Gastrocnemius medialis (tissue), 4 donors: Measurements from ENCODE around the gene DMD.

Experiments
- CTCF ChIP-seq, 5 experiments: fragments of 450-650 bp in 3 of 5; fragments of 200-600 bp in 2 of 5; sonication (generic) in 2 of 5; IDR thresholded peaks in 4 of 5; conservative IDR thresholded peaks in 1 of 5; 1 replicate in 4 of 5; 2 replicates in 1 of 5; pipeline ENCODE4 v1.5.1; 2016 to 2019; ENCODE audit warnings: antibody characterized with exemption in 5 of 5, mild to moderate bottlenecking in 3 of 5, moderate library complexity in 3 of 5
- POLR2A ChIP-seq, 2 donors: fragments of 450-650 bp; IDR thresholded peaks; one replicate each; pipeline ENCODE4 v1.6.1; 2017; ENCODE audit warnings: antibody characterized with exemption in 2 of 2, mild to moderate bottlenecking in 2 of 2, moderate library complexity in 2 of 2

GRCh38 chrX:31471229-31471628 lies 1740.1 kb downstream of the DMD start:
- no peak for TF ChIP-seq POLR2A (IDR thresholded peaks at IDR 0.05)
- no peak for TF ChIP-seq CTCF (IDR thresholded peaks at IDR 0.05 in 4 of 5, conservative IDR thresholded peaks at IDR 0.05 in 1 of 5)
